ENCODE measurements around the gene C1QTNF6.

- TF ChIP-seq EZH2 (IDR thresholded peaks at IDR 0.05; ENCODE audit: low read depth), result no peak
- no peak for TF ChIP-seq CTCF (conservative IDR thresholded peaks at IDR 0.05)
Measured at GRCh38 chr22:37204045-37204655, 16.1 kb upstream of the C1QTNF6 start.

All from PC-9 (cell line).